HG03520 (cell line): Measurements from ENCODE around the gene HIVEP3.

Experiments used
- ATAC-seq: cut with Tn5 transposase; IDR thresholded peaks from one replicate; pipeline ENCODE4 v1.9.1; 2021; ENCODE audit warnings: mild to moderate bottlenecking, moderate library complexity; ENCODE audit not compliant: unreplicated experiment

Gene HIVEP3

DNA sequence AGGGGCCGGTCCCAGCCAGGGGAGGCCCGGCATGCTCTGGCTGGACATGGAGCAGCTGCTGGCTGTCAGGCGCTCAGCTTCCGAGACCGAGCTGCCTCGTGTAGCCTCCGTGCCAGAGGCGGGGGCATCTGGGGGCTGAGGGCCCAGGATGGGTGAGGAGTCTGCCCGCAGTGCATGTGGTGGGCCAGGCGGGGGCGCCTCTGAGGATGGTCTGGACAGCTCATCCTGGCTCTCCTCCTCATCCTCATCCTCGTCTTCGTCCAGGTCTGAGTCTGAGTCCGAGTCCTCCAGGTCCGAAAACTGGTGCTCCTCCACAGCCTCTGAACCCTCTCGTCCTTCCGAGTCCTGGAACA, 405.4 kb downstream of the HIVEP3 start:
- no peak for ATAC-seq

DNA sequence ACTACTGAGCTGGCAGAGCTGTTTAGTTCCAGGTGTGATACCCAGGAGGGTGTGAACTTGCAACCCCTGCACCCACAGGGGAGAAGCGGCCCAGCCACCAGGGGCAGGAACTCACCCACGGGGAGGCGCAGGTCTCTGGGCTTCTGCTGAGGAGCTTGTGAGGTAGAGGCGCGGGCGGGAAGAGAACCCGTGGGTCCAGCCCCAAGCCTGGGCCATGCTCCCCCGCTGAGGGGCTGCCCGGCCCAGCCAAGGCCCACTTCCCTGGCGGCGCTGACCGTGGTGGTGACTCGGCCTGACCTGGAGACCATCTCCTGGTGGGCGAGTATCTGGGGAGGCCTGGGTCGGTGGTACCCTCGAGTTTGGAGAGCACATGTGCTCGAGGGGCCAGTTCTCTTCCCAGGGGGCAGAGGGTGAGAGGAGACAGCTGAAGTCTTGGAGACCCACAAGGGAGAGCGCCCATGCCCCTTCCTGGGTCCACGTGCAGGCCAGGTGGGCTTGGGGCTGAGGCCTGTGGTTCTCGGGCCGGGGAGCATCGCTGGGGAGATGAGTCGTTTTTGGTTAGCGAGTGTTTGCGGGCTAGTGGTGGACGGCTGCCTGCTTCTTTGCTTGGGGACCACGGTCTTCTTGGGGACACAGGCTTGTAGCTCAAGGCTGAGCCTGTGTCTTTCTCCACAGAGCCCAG, 405.9 kb downstream of the HIVEP3 start:
- no peak for ATAC-seq

DNA sequence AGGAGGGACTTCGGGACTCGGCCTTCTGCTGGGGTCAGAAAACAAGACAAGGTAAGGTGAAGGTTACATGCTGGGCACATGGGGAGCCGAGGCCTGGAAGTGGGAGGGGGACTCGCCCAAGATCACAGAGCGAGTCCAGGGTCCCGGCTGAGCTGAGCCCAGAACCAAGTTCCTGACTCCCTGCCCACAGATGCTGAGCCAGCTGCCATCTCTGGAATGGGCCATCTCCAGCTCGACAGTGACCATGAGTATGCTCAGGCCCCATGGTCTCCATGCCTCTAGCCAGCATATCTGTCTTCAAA, 407.5 kb downstream of the HIVEP3 start:
- no peak for ATAC-seq

DNA sequence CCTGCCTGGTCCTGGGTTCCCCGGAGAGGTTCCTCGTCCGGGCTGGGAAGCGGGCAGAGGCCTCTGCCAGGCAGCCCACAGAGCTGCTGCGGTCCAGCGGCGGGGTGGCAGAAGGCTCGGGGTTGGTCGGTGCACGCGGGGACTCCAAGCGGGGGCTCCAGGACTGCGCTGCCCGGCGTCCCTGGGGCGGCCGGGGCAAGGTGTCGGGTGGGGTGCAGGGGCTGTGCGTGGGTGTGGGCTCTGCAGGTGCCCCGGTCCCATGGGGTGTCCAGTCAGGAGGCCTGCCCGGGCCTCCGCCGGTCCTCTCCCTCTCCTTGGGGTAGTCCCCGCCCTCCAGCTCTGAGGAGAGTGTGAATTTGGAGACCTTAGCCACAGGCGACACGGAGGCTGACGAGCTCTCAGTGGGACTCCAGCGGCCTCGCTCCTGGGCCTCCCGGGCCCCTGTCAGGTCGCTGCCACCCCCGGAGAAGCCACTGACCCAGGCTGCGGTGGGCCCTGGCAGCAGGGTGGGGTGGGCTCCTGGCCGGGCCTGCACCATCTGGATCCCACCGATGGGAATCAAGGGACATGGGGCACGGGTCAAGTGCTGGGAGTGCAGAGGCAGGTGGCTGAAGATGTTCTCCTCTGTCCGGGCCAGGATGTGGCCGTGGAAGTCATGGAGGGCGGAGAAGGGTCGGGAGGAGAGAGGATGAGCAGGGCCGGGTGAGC, 408.0 kb downstream of the HIVEP3 start:
- no peak for ATAC-seq

DNA sequence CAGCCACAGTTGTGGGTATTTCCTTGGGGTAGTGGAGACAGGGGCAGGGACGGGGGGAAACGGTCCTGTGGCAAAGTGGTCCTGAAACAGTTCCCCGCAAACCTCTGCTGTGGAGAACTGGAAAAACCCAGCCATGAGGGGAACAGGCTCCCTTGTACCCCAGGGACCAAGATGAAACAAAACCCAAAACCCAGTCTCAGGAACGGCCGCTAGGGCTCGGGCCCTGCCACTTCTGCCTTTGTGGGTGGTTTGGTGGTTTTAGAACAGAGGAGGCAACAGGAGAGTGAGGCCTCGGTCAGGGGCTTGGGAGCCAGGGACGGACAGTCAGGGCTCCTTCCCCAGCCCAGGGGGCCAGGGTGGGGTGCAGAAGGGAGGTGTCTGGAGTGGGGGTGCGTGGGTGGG, 409.5 kb downstream of the HIVEP3 start:
- no peak for ATAC-seq

DNA sequence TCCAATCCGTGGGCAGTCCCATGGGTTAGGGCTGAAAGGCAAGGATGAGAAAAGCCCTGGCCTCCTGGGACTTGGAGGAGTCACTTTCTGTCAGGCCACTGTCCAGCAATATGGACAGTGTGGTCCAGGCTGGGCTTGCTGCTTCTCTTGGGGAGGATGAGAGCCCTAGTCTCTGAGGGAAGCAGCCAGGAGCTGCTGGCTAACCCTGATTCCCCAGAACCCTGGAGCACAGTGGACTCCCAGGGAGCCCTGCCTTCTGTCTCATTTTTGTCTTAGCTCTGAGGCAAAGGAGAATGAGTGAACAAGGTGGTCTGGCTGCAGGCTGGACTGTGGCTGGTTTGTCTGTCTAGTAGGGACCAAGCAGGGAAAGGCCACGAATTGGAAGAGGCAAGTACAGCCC, 410.4 kb downstream of the HIVEP3 start:
- no peak for ATAC-seq

DNA sequence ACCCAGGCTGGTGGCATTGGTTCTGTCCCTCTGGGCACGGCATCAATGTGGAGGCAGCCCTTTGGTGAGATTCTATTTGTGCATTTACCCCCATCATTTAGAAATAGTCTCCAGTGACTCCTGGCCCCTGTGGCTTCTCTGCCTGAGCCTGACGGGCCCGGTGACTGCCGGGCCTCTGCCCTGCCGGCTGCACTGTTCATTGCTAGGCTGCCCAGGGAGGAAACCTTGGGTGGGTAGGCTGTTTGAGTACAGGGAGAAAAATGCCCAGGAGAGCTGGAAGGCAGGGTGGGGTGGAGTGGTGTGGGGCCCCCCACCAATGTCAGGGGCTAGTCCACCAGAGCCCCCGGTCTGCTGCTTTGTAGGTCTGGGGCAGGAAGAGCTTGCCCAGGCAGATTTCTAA, 410.9 kb downstream of the HIVEP3 start:
- ATAC-seq, result no peak

DNA sequence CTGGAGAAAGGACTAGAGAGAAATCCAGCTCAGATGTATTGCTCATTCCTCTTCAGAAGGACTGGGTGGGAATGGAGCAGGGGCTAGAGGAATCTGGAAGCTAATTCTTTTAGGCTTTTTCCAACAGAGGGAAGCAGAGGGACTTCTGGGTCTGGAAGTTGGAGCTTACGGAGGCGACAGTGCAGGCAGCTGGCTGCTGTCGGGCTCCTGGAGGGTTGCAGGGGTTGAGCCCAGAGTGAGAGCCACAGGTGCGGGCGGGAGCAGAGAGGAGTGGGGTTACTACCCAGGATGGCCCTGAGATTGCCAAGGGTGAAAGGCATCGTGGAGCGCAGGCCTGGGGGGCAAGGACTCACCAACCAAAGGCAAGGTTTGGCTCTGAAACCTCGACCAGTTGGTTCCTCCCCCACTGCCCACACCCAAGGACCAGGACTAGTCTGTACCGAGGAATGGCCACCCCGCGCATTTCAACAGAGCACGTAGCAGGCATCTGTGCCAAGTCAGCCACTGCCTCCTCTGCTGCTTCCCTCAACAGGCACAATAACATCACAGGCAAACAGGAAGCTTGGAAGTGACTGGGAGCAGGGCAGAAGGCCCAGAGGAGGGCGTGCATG, 411.5 kb downstream of the HIVEP3 start:
- ATAC-seq, result no peak

DNA sequence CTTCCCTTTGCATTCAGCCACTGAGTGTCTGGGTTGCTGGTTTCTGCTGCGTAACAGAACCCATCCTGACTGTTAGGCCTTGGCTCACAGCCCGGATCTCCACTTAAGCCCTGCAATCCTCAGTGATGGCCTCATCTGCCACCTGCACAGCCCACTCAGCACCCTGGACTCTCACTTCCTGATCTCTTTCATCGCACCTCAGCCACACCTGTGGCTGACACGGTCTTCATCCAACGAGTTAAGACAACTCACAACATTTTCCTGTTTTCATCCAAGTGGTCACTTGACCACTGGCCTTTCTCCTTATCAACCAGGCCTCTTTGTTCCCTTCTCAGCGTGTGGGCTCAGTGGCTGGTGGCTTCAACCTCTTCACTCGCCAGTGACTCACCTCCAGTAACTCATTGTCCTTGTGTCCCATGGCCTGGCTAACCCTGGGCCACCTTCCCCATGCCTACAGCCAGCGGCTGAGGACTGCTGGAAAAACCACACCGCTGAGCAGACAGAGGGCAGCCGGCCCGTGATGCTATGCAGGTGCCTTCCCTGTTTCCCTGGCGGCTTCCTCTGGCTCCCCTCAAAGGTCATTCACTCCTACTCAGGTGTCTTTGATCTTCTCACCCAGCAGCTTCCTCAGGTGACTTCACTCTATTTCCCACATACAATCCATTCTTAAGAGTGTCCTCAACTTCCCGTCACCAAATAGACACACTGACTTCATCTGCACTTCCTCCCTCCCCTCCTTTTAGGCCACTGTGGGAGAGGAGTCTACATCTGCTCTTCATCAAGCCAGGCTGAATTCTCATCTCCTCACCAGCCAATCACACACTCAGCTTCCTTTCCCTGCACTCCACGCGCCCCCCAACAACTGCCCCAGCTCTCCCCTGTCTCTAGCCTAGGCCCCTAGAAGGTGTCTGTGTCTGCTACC, 414.3 kb downstream of the HIVEP3 start:
- no peak for ATAC-seq

DNA sequence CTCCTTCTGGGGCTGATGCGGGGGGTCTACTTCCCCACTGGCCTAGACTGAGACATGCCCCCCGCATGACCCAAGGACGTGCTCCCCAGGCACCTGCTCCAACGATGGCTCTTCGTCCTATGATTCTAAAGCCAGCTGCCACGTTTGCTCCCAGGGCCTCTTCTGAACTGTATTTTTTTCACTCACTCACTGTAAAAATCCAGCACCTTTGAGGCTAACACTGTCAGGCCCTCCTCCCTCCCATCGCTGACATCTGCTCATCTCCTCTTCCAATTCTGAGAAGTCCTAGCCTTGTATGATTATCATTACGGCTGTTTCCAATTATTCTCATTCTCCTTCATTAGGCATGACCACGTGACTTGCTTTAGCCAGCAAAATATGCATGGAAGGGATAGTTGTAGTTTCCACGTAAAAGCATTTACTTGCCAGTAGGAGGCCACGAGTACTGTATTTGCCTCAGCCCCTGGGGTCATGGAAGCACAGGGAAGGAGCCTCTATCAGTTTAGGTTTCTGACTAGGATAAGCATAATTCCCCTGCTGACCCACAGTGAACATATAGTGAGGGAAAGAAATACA, 415.1 kb downstream of the HIVEP3 start:
- ATAC-seq, result no peak

DNA sequence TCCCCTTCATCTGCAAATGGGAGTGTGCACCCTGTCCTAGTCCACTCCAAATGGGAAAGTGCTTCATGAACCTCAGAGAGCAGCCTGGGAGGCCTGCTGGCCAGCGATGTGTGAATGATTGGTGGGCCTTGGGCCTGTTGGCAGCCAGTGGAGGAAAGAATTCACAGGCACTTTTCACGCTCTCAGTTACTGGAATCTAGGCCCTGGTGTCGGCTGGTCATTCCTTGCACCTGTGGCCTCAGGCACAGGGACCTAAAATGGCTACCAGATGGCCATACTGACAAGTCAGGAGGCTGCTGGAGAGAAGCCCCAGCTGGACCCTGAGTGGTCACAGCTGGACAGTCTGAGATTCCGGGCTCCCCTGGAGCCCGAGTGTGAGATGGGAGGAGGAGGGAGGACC, 415.8 kb downstream of the HIVEP3 start:
- ATAC-seq, result no peak

DNA sequence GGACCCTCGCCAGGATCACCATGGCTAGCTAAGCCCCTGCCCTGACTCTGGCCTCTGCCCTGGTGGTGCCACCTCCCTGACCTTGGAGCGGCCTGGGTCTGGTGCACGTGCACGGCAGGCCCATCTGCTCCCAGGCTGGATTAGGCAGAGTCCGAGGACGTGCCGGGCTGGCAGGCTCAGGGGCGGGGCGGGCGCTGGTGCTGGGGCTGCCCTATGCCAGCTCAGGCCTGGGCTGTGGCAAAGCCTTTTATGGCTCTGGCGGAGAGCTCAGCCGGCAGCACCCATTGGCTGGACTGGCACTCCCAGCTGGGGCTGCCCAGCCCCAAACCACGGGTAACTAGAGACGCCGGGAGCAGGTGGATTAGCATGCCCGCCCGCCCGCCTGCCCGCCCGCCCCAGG, 417.1 kb downstream of the HIVEP3 start:
- ATAC-seq, result no peak

DNA sequence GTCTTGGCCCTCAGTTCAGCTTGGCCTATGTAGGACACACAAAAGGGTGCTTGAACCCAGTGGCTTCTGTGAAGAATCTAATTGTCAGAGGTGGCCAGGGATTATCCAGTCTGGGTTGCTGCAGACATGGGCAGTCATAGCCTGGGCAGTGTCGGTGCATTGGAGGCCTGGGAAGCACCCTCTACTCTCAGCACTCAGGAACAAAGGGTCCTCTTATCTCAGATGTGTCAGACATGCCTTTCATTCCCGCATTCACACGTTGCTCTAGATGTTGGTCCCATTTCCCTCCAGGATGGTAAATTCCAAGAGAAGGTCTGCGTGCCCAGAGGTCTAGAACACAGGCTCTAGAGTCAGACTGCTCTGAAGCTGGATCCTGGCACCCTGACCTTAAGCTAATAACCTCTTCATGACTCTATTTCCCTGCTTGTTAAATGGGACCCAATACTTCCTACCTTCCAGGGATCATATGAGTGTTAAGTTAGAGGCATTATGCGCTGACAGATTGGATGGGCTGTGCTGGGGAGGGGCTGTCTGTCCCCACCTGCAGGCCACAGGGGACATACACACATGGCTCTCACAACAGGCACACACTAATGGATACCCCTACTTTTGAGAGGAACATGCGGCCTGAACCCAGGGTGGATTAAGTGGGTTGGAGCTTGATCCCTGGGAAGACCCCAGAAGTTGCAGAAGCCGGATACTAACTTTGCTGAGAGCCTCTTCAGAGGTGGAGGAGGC, 417.8 kb downstream of the HIVEP3 start:
- ATAC-seq, result no peak

DNA sequence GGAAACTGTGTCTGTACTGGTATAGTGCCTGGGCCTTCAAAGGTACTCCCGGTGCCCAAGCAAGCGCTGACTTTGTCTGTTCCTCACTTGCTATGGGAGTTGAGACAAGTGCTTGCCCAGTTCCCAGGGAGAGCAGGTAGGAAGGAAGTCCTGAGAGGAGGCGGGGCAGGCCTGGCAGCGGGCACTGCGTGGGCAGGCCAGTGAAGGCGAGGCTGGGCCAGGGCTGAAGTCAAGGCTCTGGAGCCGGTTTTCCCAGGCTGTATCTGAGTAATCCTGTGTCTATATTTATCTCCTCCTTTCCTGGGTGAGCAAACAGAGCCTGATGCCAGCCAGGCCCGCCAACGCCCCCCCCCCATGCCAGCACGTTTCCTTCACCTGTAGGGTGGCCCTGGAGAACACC, 418.3 kb downstream of the HIVEP3 start:
- ATAC-seq, result no peak

DNA sequence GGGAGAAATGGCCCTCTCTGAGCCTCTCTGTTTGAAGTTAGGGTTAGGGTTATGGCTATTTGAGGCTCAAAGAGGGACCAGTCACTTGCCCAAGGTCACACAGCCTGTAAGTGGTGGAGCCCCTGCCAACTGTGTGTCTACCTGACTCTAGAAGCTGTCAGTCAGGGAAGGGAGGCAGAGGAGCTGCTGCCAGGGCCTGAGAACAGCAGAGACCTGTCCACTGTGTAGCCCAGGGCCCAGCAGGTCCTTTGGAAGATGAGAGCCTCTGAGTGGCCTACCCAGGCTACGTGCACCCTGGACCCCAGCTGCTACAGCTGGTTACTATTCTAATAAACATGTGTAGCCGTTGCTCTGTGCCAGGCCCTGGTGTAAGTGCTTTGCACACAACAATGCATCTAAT, 419.1 kb downstream of the HIVEP3 start:
- ATAC-seq, result no peak

DNA sequence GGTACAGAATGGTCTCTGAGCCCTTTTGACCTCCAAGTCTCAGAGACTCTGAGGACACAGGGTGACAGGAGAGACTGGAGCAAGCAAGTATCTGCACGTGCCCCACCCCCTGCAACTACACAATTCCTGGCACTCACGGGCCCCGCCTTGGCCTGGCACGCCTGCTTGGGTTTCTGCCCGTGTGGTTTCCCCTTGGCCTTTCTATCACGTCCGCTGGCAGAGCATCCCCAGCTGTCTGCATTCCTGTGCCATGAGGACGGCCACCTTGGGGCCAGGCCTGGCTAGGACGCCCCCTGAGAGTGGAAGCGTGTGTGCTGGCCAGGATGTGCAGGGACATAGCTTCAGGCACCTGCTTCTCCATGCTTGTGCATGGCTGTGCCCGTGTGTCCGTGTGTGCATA, 419.9 kb downstream of the HIVEP3 start:
- ATAC-seq, result no peak

DNA sequence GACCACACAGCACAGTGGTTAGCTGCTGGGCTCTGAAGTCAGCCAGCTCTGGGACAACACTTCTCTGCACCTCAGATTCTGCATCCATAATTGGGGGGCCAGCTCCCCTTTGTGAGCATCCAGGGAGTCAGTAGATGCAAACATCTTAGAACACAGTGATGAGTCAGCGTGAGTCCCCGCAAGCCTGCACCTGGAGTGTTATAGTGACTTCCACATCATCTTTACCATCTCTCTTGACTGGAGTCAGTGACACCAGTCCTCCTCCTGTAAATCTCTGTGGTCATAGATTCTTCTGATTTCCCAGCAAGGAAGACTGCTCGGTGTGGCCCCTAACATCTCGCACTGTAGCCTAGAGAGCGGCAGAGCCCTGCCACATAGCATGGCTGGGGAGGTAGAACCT, 420.3 kb downstream of the HIVEP3 start:
- ATAC-seq, result no peak

DNA sequence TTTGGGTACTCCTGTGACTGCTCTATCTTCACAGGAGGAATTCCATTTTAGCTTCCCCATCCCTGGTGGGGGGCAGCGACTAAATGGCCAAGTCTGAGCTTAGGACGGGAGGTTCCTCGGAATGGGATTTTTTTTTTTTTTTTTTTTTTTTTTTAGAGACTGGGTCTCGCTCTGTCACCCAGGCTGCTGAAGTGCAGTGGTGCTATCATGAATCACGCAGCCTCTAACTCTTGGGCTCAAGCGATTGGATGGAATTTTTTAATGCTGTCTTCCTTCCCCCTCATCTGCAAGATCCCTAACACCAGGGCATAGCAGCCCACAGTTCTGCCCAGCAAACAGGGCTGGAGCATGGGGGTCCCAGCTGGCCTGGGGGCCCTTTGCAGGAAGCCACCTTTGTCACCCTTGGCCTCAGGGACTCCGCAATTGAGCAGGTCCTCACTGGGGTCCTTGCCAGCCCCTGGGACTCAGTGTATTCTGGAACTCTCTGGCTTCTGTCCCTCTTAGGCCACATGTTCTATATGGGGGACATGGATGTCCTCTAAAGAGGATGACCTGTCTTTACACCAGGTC, 421.2 kb downstream of the HIVEP3 start:
- no peak for ATAC-seq

DNA sequence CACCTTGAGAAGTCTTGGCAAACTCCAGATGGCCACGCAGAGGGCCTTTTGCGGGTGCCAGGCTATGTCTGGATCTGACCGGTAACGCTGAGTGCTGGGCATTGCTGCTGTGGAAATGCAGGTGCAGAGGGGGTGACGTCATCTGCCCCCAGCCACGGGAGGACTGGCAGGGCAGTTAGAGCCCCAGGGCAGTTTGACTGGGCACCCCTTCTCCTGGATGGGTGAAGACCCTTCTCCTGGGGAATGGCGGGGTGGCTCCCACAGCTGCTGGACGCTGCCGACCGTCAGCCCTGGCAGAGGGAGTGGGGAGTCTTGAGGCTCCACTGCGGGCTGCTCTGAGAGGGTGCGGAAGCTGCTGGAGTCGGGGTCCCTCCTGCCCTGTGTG, 421.7 kb downstream of the HIVEP3 start:
- no peak for ATAC-seq
